ES-I3 (cell line): ENCODE data around the gene BRINP1.
A peak's percentile ranks its signal among the peaks of the same experiment; 100 is the strongest.

Experiments used
- H3K36me3 ChIP-seq: 2 replicates; pipeline ENCODE4 v1.6.1; 2013; ENCODE audit warnings: mild to moderate bottlenecking, low read length, control low read depth, moderate library complexity; ENCODE audit not compliant: insufficient read depth
- H3K4me1 ChIP-seq: 2 replicates; pipeline ENCODE4 v1.6.1; 2013; ENCODE audit warnings: mild to moderate bottlenecking, control low read depth, low read length; ENCODE audit not compliant: insufficient read depth
- H3K9ac ChIP-seq: 2 replicates; pipeline ENCODE4 v1.6.1; 2013; ENCODE audit warnings: low read depth, mild to moderate bottlenecking, low read length, moderate library complexity
- H3K9me3 ChIP-seq: 2 replicates; pipeline ENCODE4 v1.6.1; 2013; ENCODE audit warnings: mild to moderate bottlenecking, low read length, moderate library complexity; ENCODE audit not compliant: control insufficient read depth, insufficient read depth

The BRINP1 gene

DNA sequence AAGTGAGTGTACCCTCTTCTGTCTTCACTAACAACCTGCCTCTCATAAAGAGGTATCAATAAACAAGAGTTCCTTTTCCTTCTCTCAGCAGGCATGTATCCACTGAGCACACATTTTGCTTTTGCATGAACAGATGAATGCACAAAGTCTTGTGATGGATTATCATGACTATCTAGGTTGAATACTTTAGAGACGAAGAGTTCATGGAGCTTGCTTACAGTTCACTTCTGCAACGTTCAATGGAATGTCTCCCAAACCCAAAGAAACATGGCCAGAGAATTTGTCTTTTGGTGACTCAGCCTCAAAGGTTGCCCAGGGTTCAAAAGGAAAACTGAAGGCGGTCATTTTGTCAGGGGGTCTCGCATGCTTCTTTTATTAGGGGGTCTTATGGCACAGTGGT is 55.4 kb downstream of the BRINP1 start:
- Histone ChIP-seq H3K4me1 (peaks cover 5% of the 10 kb centered on the region; the same call in 1 of the 2 replicates), H3K36me3 (no peaks in the 10 kb centered on the region), H3K9ac (no peak overlapping the region), H3K9me3 (no peaks in the 10 kb centered on the region)

DNA sequence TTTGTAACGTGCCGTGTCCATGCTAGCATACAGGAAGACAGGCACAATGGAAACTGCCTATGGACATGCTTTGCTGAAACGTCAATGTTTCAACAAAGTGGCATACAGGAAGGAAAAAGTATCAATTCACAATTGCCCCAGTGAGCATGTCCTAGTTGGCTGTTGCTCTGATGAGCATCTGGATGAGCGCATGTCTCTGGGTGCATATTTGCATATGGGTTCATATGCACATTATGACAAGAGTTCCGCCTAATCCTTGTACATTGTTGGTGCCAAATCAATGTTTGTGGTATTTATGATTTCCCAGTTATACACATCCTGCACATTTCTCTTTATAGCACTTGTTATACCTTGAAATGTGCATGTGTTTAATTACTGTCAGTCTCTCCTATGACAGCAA is 58.5 kb downstream of the BRINP1 start:
- H3K9ac ChIP-seq, result no peak overlapping the region
- H3K4me1 ChIP-seq, result no peaks in the 10 kb centered on the region
- no peaks in the 10 kb centered on the region for H3K9me3 ChIP-seq
- no peaks in the 10 kb centered on the region for H3K36me3 ChIP-seq

DNA sequence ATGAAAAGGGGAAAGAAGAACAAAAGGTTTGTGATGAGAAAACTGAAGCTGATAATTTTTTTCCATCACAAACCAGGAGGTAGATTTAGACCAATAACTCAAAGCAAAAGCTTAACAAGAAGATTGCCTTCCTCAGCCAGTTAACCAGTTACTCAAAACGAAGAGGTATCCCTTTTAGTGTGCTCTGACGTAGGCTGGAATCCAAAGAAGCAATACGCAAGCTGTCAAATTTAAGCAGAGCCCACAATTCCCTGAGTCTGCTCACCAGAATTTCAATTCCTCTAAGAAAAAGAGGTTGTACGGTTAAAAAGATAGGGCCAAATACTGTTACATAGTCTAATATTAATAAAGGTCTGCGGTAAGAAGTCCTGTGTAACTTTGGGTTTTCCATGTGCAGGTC is 61.8 kb downstream of the BRINP1 start:
- Histone ChIP-seq H3K36me3 (no peaks in the 10 kb centered on the region), H3K9me3 (no peaks in the 10 kb centered on the region), H3K4me1 (peaks cover 7% of the 10 kb centered on the region; the same call in 1 of the 2 replicates), H3K9ac (no peak overlapping the region)

DNA sequence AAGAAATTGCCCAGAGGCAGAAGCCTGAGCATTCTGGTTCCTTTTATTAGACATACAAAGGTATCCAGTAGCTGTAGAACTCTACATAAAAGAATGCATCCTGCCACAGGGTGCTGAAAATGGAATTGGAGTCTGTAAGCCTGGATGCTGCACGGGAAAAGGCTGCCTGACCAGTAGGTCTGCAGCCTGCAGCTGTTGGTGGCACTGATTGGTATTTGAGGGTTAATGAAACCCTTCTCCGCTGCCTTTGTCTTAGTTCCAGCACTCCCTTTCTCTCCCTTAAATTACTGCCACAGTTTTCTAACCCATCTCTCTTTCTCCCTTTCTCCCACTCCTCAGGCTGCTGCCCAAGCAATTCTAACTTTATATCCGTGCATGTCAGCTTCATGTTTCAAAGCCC is 64.7 kb downstream of the BRINP1 start:
- Histone ChIP-seq H3K4me1 (peaks cover 7% of the 10 kb centered on the region; the same call in 1 of the 2 replicates), H3K36me3 (no peaks in the 10 kb centered on the region)

DNA sequence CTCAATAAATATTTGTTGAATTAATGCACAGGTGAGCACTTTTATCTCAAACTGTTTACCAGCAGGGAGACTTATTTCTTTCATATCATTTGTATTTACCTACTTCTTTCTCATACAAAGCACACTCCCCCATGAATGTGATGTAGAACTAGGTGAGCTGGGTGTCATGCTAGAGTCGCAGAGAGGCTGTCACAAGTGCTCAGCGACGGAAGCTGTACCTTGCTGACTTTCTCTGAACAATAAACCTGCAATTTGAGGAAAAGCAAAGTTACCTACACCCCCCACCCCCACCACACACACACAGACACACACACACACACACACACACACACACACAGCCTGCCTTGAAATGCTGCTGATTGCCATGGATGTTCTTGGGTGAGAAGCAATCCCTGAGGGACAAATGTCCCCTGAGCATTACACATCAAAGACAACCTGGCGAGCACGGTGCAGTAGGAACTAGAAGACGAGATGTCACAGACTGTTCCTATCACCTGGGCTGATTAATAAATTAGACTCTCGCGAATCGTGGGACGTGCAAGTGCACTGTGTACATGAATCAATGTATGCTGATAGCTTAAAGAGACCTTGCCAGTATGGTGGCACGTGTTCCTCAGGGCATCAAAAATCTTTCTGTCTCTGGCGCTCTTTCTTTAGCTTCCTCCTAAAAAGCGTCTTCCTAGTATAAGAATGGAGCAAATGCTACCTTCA is 66.1 kb downstream of the BRINP1 start:
- Histone ChIP-seq H3K4me1 (peaks cover 12% of the 10 kb centered on the region), H3K36me3 (no peaks in the 10 kb centered on the region), H3K9ac (no peak overlapping the region), H3K9me3 (no peaks in the 10 kb centered on the region)

More for the DNA sequence above, 64.7 kb downstream of the BRINP1 start:
- H3K9ac ChIP-seq, result no peak overlapping the region
- no peaks in the 10 kb centered on the region for H3K9me3 ChIP-seq

DNA sequence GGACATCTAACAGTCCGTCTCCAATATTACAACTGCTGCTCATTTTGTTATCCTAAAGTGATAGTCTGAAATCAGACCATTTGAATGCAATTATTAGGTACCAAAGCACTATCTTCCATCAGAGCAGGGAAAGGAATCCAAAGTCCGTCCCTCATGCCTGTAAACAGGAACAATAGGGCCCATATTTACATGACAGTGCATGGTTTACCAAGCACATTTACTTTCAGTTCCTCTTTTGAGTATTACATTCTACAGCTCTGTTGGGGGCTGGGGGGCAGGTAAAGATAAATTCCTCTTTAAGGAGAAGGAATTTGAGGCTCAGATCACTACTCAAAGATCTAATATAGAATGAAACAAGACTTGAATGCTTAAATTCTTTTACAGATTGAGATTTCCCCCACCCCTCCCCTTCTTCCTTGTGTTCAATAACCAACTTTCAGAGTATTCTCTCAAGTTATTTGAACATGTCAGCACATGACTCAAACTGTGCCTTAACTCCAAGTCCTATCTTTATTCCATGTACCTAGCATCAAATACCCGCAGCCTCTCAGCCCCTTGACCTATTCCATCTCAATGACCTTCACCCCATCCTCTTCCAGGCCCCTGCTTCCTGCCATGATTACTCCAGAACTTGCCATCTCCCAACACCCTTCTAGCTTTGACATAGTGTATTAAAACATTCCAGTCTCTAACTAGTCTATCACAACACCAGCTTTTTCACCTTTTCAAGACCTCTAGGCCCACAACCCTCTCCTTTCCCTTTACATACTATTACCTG is 71.0 kb downstream of the BRINP1 start:
- Histone ChIP-seq H3K36me3 (no peaks in the 10 kb centered on the region; the same call in 1 of the 2 replicates), H3K9me3 (no peaks in the 10 kb centered on the region), H3K9ac (no peak overlapping the region; the same call in 1 of the 2 replicates), H3K4me1 (peaks cover 5% of the 10 kb centered on the region)

DNA sequence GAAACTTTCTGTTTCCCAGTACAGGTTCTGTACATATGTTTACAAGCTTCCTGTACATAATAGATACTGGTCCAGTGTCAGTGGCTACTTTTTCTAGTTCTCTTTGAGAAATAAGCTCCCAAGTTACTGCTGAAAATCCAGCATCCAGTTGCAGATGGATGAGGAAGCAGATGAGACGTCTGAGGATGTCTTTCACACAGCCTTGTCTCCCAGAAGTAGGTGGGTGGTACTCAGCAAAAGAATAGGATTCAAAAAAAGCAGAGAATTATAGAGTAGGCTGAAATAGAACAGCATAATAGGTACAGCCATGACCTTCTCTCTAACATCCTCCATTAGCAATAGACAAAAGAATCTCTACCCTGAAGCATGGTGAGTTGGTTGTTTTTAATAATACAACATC is 77.7 kb downstream of the BRINP1 start:
- no peaks in the 10 kb centered on the region for H3K9me3 ChIP-seq
- H3K36me3 ChIP-seq, result no peaks in the 10 kb centered on the region; the same call in 1 of the 2 replicates
- no peak overlapping the region for H3K9ac ChIP-seq
- peaks cover 9% of the 10 kb centered on the region; the same call in 1 of the 2 replicates for H3K4me1 ChIP-seq

DNA sequence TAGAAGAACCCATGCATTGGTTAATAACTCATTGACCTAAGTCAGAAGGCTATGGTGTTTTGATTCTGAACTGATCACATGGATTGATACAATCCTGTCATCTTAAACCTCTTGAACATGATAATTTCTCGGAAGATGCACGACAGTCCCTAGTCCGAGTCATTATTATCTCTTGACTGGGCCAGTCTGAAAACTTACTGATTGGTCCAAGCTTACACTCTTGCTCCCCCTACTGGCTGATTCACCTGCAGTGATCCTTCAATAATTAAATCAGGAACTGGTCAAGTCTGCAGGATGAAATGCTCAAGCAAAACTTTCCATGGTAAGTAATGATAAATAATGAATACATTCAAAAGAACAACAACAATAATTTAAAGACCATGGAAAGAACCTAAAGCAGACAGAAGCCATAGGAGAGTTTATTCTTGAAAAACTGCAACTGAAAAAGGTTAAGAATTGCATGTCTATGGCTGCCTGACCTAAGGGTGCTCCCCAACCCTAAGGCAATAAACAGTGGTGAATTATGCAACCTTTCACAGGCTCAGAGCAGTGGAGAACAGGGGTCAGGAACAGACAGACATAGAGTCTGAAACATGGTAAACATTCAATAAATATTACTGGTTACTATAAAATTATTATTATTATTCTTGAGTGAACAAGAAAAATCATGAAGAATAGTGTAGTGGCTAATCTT is 79.3 kb downstream of the BRINP1 start:
- Histone ChIP-seq H3K9ac (no peak overlapping the region), H3K36me3 (no peaks in the 10 kb centered on the region), H3K4me1 (peaks cover 9% of the 10 kb centered on the region; the same call in 1 of the 2 replicates), H3K9me3 (no peaks in the 10 kb centered on the region)

DNA sequence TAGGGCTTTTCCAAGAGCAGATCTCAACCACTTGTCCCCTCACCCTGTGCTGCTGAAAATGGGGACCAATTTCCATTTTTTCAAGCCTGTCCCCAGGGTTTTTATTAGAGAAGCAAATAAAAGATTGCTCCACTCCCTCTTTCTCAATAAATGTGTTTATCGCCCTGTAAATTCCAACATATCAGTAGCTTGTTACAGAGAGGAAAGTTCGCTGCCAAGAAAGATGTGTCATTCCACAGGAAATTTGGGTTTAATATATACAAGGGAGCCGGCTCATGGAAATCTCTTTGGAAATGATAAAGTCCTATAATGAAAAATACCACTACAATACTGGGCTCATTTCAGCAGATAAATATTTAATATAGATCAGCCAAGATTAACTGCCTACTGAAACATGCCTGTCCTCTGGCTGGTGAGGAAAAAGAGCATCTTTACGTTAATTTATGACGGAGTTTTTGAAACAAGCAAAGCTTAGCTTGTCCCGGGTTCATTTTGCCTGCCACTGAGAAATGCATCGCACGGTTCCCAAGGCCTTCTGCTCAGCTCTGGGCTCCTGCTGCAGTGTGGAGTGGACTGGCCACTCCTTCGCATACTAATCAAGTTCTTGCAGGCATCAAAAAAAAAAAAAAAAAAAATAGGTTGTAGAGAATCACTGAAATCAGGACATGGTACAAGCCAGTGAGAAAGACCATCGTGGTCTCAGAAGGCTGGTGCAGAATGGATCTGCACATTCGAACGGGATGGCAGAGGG is 84.5 kb downstream of the BRINP1 start:
- H3K9ac ChIP-seq, result no peak overlapping the region
- H3K4me1 ChIP-seq, result peaks cover 31% of the 10 kb centered on the region
- no peaks in the 10 kb centered on the region for H3K36me3 ChIP-seq
- H3K9me3 ChIP-seq, result no peaks in the 10 kb centered on the region

DNA sequence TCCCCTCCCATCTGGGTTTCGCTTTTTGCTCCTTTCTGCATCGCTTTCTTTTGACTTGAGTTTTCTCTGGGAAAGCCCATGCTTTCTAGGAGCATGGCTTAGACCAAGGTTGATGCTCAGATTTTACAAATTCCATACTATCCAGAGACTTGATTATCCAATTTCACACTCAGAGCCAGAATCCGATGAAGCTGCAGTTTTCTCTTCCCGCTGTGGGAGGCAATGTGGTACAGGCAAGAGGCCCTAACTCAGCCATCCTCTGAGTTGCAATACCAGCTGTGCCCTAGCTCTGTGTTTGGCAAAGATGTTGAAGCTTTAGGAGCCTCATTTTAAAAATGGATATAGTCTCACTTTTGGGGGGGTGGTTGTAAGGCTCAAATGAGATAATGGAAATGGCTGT is 85.1 kb downstream of the BRINP1 start:
- H3K36me3 ChIP-seq, result no peaks in the 10 kb centered on the region
- H3K9ac ChIP-seq, result peak overlapping the region; percentile 56; the same call in 1 of the 2 replicates
- no peaks in the 10 kb centered on the region for H3K9me3 ChIP-seq
- H3K4me1 ChIP-seq, result peaks cover 31% of the 10 kb centered on the region

DNA sequence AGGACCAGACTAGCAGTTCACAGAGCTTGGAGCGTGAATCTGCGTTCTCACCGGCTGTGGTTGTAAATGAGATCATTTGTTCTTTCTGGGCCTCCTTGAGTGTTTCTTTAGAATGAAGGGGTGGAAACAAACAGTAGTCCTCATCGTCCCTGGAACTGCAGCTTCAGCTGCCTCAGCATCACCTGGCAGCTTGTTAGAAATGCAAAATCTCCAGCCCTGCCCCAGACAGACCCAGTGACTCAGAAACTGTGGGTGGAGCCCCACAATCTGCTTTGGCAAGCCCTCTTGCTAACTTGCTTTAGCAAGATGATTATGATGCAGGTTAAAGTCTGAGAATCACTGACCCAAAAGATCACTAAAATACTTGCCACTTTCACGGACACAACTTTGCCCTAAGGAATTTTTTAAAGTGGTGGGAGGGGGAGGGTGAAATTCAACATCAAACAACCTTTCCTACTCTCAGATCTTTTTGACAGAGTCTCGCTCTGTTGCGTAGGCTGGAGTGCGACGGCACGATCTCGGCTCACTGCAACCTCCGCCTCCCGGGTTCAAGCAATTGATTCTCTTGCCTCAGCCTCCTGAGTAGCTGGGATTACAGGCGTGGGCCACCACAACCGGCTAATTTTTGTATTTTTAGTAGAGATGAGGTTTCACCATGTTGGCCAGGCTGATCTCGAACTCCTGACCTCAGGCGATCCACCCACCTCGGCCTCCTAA is 86.0 kb downstream of the BRINP1 start:
- Histone ChIP-seq H3K4me1 (peaks cover 27% of the 10 kb centered on the region), H3K9me3 (no peaks in the 10 kb centered on the region), H3K9ac (peak overlapping the region; percentile 56), H3K36me3 (no peaks in the 10 kb centered on the region)

DNA sequence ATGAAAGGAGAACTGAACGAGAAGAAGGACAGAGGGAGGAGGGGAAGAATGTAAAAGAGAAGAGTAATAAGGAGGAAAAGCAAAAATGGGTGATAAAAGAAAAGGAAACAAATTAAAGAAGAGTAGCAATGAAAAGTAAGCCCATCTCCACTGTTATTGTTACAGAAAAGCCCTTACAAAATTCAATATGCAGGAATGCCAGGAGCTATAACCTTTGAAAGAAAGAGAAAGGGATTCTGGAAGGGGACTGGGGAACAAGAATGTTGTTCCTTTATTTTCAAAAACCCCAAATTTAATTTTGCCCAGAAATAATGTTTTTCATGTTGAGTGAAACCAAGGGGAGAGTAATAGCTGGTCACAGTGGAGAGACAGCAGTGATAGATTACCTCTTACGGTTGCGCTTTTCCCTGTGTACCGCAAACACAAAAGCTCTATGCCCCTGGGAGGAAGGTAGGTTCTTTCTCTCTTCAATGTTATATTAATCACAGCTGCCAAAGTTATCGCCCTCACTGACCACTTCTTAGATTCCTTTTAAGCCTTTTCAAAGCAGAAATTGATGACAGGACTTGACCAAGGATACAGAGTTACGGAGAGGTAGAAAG is 86.7 kb downstream of the BRINP1 start:
- Histone ChIP-seq H3K4me1 (peaks cover 25% of the 10 kb centered on the region), H3K9me3 (no peaks in the 10 kb centered on the region), H3K36me3 (no peaks in the 10 kb centered on the region), H3K9ac (peak overlapping the region; percentile 56)

DNA sequence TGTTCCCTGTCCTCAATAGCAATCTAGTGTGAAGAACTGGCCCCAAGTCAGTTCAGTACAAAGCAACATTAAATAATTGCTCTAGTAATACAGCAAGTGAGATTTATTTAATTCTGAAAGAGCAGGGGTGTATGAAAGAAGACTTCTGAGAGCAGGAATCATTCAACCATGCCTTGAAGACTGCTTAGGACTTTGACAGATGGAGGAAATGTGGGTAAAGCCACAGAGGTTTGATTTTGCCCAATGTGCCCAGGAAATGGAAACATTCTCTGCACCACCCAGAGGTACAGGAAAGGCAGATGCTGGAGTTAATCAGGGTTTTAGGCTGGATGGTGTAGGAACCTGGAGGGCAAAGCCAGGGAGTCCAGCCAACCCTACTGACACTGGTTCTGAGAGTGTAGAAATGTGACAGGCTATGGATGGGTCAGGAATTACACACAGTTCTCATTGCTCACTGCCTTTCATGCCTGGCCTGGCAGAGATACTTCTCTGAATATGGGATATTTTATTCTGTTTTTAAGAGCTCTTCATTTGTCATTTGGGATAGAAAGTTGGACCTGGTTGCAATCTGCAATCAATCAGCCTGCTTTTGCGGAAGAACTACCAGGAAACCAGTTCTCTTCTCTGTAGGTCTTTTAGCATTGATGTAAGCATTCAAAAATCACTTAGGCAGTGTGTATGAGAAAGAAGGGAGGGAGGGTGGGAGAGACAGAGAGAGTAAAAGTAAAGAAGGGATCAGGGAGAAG is 88.3 kb downstream of the BRINP1 start:
- no peaks in the 10 kb centered on the region for H3K36me3 ChIP-seq
- H3K9ac ChIP-seq, result no peak overlapping the region
- peaks cover 25% of the 10 kb centered on the region for H3K4me1 ChIP-seq
- no peaks in the 10 kb centered on the region for H3K9me3 ChIP-seq
